ENCODE measurements around the gene HSPB2.
"Not testable (repeated sequence)": the region's sequence is repeated elsewhere in the genome, so short reads cannot be mapped to it uniquely, and the experiment has no call there.

HSPB2 gene

DNA sequence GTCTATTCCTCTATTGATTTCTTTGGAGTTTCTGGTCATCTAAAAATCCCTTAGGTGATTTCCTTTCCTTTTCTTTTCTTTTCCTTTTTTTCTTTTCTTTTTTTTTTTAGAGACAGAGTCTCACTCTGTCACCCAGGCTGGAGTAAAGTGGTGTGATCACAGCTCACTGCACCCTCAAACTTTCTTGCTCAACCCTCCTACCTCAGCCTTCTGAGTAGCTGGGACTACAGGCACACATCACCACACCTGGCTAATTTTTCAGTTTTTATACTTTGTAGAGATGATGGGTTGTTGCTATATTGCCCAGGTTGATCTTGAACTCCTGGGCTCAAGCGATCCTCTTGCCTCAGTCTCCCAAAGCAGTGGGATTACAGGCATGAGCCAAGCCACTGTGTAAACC is 4.2 kb downstream of the HSPB2 start:
- DNase-seq = no peak

DNA sequence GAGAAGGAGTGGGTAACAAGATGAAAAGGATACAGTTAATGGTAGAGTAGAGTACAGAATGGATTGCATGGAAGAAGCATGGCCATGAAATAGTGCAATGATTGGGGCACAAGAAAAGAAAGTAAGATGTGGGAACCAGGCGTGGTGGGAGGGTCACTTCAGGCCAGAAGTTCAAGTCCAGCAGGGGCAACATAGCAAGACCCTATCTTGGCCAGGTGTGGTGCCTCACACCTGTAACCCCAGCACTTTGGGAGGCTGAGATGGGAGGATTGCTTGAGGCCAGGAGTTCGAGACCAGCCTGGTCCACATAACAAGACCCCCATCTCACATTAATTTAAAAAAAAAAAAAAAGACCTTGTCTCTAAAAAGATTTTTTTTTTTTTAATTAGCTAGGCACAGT is 4.8 kb downstream of the HSPB2 start:
- DNase-seq = no peak

DNA sequence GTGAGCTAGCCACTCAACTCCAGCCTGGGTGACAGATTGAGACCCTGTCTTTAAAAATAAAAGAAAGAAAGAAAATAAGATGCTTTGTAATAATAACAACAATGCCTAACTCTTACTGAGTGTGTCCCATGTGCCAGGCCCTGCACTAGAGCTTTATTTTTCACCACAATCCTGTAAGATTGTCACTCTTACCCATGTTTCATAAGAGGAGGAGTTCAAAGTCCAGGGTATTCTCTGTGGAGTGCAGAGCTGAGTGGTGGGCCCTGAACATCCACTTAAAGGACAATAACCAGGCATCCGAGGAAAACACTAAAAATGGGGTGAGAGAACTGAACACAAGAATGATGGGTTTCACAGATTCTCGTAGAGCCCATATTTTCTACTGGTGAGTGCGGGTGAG is 5.3 kb downstream of the HSPB2 start:
- DNase-seq = no peak

DNA sequence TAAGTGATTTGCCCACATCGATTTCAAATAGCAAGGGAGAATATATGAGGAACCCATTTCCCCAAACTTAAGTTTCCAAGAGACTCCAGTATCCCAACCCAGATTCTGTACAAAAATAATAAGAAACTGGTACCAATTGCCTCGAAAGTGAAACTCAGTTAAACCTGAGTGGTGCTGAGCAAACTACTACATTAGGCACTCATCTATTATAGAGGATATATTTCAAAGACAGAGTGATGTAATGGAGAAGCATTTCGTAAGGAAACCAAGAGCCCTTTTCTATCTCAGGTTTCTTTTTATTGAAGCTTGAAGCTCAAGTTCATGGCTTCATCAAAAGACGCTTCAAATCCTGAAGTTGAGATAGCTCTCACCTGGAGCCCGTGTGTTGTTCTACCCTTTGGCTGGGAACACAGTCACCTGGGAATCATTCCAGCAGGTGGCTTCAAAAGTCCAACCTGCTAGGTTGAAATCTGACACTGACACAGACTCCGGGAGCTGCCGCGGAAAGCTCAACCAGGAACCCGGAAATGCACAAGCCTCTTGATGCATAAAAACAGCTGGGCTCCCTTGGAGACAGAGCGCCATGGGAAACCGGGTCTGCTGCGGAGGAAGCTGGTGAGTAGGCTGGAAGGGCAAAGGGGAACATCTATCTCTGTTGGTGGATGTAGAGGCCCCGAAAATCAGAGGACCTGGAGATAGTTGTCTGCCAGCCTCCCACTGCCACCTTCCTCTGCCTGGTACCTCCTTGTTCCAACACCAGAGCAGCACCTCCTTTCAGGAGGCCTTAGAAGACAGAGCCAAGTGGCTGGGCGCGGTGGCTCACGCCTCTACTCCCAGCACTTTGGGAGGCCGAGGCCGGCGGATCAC is 6.1 kb downstream of the HSPB2 start, which contains the start of gene C11orf52:
TSS of gene C11orf52 (plus strand) at position 524 of the 867 bp plus-strand sequence. CDS start at position 584, 60 bp downstream.
- DNase-seq = no peak

DNA sequence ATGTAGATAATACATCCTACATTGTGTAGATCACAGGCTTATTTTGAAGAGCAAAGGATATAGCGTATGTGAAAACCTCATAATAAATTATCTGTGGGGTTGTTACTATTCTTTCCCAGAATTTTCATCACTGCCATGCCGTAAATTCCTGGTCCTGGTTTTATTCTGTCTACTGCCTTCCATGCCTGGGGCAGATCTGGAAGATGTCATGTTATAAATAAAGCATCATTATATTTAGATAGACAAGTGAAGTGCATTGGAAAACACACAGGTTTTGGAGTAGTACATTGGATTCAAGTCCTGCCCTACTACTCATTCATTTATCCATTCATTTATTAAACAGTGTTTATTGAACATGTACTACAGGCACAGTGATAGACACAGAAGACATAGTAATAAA is 8.4 kb downstream of the HSPB2 start:
- DNase-seq = no peak

DNA sequence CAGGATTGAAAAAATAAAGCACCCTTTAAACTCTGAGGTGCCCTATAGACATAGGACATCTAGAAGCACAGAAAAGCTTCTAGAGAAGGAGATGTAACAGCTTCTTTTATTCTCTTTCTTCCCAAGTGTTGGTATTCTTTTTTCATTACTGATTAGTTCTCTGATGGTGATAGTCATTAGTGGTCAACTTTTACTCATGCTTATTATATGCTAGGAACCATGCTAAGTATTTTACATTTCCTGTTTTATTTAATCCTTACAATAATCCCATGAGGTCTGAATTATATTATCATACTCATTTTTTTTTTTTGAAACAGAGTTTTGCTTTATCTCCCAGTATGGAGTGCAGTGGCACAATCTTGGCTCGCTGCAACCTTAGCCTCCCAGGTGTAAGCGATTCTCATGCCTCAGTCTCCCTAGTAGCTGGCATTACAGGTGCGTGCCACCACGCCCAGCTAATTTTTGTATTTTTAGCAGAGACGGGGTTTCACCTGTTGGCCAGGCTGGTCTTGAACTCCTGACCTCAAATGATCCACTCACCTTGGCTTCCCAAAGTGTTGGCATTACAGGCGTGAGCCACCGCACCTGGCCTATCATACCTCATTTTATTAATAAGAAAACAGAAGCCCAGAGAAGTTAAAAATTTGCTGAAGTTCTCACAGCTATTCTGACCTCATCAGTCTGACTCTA is 9.2 kb downstream of the HSPB2 start:
- no peak for DNase-seq

DNA sequence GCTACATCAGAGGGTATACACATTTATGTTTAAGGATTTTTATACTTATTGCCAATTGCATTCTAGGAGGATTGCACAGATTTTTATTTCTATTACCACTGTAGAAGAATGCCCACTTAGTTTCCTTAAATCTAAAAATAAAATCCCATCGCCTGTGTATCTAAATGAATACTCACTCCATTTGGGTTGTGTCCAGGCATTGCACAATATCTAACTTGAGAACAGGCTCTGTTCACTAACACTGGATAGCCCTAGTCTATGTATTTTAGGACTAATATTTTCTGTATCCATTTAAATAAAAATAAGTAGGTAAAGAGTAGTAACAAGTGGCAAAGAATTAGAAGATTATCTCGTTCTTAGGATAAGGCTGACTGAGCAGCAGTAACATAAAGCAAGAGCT is 10.3 kb downstream of the HSPB2 start:
- DNase-seq = no peak

DNA sequence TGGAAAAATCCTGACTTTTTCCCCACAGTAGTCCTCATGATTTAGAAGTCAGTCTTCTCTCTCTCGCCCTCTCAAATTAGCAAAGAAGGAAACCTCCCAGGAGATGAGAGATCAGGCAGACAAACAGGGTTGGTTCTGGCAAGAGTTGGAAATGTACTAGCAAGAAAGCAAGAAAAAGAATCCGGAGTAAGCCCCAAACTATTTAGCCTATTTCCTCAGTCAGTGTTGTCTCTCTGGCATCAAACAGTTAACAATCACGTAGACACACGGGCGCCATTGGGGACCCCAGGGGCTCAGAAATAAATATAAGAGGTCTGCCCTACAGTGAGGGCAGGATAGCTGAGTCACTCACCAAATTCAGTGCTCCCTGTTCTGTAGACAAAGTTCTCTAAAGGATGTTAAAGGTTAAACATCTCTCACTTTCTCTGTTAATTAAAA is 10.8 kb downstream of the HSPB2 start:
- DNase-seq = no peak

DNA sequence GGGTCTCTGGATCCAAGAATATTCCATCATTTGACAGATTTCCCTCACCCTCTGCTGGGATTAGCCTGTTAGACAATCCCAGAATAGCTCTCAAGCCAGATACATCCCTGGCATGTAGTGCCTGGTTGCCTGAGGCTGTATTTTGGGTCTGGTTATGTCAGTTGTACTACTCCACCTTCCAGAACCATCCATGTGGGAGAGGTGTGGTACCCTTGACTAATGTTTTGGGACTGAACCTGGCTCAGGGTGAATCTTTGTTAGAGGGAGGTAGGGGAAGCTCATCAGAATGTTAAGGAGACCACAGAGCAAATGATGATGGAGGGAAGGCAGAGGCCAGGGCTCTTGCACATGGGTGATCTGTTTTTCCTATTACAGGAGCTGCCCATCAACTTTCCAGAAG is 11.4 kb downstream of the HSPB2 start:
- DNase-seq = no peak

DNA sequence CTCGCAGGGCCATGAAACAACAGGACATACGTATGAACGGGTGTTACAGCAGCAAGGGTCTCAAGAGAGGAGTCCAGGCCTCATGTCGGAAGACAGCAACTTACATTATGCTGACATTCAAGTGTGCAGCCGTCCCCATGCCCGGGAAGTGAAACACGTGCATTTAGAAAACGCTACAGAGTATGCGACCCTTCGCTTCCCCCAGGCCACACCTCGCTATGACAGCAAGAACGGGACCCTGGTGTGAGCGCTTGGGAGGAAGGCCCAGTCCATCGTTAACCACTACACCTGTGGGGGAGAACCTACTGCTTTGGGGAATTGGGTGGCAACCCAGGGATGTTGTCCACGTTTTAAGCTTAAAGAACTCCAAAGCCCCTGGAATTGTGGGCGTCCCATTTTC is 13.4 kb downstream of the HSPB2 start:
- DNase-seq = no peak

DNA sequence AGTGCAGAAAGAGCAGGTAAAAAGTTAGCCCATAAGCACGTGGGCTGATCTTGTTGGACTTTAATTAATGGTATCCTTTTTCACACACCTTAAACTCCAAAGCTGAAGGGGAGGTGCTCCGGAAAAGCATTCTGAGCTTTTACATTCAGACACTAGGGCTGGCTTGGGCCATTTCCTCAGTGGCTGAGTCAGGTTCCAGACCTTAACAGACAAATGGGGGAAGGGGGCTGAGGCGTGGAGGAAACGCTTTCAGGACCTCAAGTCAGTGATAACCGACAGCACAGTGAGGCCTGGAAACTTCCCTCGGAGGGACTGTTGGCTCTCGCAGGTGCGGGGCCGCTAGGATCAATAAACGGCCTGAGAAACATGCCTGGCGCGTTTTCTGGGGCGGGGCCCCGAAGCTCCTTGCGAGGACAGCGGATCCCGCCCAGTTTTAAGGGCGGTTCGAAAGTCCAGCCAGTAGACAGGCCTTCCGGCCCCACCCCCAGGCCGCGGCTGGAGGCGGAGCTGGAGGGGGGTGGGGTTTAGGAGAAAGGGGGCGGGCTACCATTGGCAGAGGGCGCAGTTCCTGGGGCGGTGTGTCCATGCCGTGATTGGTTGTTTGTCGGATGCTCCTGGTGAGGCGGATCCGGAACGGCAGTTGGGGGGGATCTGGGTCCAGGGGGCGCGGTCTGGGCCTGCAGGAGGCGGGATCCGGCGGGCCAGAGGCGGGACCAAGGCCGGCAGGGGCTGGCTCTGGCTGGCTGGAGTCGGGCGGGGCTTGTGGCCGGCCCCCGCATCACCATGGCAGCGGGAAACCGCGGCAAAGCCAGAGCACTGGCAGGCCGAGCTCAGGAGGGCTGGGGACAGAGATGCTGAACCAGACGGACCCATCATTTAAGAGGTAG is 14.2 kb downstream of the HSPB2 start:
- DNase-seq = peak; percentile 98

DNA sequence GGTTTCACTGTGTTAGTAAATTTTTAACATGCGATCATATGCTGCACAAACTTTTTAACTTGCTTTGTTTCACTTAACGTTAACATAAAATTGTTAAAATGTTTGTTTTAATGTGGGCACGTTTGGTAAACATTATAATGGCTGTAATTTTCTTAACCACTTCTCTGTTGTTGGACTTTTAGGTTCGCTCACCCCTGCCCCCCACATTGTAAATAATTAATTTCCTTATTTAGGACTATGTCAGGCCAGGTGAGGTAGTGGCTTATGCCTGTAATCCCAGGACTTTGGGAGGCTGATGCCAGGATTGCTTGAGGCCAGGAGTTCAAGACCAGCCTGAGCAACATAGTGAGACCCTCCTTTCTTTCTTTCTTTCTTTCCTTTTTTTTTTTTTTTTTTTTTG is 17.9 kb downstream of the HSPB2 start:
- no peak for DNase-seq

DNA sequence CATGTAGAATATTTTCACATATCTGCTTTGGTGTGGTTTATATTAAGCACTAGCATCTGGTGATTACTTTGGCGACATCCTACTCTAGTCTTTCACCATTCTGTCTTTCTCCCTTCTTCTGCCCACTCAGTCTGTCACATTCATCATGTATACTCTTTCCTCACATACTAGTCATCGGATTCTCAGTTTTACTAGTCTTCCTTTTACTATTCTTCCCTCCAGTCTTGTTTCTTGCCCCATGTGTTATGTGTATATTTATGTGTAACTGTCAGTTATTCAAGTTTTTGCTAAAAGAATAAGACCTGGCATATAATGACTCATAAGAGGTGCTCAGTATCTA is 20.0 kb downstream of the HSPB2 start:
- no peak for DNase-seq

DNA sequence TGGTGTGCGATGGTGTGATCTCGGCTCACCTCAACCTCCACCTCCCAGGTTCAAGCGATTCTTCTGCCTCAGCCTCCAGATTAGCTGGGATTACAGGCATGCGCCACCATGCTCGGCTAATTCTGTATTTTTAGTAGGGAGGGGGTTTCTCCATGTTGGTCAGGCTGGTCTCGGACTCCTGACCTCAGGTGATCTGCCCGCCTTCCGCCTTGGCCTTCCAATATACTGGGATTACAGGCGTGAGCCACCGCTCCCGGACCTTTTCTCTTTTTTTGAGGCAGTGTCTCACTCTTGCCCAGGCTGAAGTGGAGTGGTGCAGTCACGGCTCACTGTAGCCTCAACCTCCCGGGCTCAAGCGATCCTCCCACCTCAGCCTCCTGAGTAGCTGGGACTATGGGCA is 20.6 kb downstream of the HSPB2 start:
- not testable (repeated sequence) for DNase-seq

DNA sequence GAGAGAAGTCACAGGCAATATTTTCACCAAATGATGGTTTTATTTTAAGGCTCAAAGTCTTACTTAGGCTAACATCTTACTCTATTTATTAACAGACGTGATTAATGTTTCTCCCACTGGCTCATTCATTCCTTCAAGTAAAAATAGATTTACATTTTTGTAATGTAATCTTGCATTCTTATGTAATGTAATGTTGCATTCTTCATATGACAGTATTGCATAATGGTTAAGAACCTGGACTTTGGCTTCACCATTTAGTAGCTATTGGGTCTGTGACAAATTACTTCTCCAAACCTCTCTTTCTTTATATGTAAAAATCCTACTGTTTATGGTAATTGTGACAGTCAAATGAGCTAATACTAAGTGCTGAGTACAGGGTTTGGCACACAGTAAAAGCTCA is 21.3 kb downstream of the HSPB2 start:
- no peak for DNase-seq

DNA sequence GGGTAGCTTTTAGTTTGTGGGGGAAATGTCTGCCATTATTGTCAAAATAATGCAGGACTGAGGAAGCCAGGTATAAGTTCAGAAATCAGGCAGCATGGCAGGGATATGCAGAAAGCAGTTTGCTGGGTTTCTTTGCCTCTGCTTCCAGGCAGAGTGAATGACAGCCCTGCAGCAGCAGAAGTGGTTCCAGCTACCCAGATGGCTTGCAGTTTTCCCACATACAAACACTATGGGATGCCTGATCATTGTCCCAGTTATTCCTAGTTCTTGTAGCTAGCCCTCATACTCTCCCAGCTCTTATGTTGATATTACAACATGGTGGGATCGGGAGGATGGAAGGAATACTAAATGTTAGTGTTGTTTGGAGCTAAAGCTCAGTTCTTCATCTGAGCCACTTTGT is 21.8 kb downstream of the HSPB2 start:
- DNase-seq = no peak

DNA sequence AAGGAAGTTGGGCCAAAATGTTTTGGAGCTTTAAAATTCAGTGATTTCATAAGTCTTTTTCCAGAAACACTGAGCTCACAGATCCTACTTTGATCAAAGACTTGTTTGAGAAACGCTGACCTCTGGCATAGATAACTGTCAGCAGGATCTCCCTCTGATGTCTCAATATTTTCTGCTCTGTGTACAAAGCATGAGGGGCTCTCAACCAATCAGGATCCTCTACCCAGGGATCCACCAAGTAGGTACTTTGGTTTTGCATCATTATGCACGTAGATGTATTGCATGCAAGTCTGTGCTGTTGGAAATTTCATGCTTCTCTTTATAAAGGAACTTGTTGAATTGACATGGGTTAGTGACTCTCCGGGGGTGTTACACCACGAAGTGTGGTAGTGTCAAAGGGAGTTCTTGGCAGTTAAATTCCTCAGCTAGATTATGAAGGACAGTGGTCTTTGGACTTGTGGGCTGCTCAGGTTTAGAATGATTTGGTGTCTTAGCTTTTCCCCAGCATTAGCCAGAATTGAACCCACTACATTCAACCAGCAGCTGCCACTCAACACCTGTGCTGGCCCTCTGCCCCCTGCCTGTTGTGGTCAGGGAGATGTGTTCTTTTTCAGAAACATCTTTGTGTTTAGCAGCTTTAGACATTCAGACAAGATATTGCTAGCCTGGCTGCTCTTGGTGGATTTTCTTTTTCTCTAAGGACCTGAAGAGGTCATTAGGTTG is 22.9 kb downstream of the HSPB2 start:
- no peak for DNase-seq

DNA sequence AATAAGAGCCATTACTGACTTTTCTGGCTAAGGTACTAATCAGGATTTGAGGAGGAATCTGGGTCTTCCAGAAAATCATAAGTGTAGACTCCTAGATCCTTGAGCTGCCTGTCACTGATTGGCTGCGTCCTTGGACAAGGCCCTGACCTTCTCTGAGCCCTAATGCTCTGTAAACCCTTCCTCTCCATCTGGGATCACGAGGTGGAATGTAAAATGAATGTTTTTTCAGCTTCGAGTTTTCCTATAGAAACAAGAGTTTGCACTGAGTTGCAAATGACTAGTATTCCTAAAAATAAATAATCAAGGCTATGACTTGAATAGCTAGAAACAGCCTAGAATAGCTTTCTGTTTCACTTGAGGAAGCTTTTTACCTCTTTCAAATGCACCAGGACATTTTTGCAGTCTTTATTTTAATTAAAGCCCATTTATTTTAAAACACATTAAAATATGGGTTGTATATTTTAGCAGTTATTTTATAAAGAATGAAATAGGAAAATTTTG is 23.6 kb downstream of the HSPB2 start:
- no peak for DNase-seq

DNA sequence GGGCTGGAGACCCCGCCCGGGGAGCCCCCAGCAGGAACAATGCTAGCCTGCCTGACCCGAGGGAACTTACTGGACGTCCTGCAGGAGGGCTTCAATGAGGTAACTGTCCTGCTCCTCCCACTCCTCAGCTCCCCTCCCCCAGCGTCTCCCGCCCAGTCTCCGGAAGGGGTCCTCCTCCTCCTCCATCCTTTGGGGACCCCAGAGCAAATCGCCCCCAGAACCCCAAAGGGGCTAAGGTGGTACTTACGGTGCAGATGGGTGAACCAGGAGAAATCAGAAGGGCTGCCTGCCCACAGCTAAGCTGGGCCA is 24.9 kb downstream of the HSPB2 start:
- no peak for DNase-seq

DNA sequence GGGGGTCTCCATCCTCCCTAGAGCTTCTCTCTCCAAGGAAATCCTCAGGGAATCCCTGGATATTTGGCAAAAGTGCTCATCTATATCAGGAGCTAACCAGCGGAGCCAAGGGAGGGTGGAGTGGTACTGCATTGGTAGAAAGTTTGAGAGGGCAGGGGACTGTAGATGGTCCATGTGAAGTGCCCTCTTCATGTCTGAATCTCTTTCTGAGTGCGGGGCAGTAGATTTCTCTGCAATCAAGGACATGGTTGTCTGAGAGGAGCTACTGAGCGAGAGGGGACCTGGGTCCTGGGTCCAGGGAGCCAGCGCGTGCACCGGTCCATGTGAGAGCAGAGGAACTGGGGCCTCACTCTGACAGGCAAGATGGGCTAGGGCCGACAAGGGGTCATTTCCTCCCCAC is 25.3 kb downstream of the HSPB2 start:
- DNase-seq = no peak

DNA sequence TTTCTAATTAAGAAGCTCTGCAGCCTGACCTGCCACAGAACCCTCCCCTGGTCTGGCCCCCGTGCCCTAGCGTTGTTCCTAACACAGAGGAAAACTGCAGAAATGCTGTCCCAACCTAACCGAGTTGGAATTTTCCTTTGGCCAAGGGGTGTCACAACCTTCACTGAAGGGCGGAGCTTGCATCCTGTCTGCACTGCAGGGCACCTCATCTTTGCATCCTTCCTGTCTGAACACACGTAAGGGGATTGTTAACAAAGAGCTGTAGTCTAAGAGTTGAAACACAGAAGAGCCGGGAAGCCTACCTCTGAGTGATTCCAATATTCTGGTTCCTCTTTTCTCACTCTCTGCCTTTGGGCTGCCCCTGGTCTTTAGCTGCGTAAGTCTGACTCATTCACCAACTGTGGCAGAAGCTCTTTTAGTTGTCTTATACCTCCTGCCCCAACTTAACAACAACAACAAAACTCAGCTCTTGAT is 26.2 kb downstream of the HSPB2 start:
- peak; percentile 71 for DNase-seq

DNA sequence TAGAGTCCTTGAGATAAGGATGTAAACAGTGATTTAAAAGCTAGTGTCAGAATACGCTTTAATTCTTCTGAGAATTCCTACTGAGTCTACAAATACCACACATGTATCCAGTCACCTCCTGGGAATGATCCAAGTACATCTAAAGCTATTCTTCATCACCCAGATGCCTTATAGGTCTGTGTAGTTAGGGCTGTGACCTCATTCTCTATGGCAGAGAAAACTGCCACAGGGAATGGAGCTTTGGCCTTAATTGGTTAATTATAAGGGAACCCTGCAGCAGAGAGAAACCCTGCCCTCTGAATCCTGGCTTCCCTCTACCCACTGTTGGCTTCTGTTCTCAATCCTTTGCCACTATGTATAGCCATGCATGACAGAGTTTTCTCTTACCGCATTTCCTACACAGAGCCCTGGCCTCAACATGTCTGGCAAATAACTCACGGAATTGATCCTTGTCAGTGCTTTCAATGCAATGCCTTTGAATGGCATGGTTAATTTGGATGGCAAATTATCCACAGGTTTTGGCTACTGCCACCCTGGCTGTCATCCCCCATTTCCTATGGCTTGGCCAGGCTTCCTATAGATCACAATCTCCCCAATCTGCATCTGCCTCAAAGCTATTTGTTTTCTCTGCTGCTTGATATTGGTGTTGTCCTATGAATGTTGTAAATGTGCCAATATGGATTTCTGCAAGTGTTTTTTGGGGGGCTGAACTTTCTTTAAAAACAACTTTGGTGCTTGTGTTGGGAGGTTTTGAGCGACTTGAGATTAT is 27.5 kb downstream of the HSPB2 start:
- DNase-seq = no peak
